Left kidney (tissue), 2 donors: ENCODE measurements around the gene WSB2. TPM values are rescaled to one million over a fixed set of nuclear protein-coding genes. Genes with fewer than 3 reads are reported as not detected.

Experiments
- DNase-seq: peaks from one replicate; pipeline ENCODE4 v3.0.0-alpha.2; 2013
- polyA plus RNA-seq: library from polyadenylated mRNA; unstranded; fragments of 120-200 nt; gene quantifications from one replicate; pipeline ENCODE4 v1.2.1, GENCODE V29; 2013; ENCODE audit not compliant: insufficient read length

Gene WSB2
- polyA plus RNA-seq, 1 donor, result 50.4 TPM

- DNase-seq, result no peak
These were observed 2.8 kb upstream of the WSB2 start for GRCh38 chr12:118063576-118064391.

- peak; percentile 46 for DNase-seq
These were observed 1.2 kb upstream of the WSB2 start for GRCh38 chr12:118061873-118062843.

GRCh38 chr12:118060301-118061010 lies 523 bp downstream of the WSB2 start:
- DNase-seq, result peak; percentile 17

- peak; percentile 10 for DNase-seq
These were observed 1.4 kb downstream of the WSB2 start for GRCh38 chr12:118059341-118060191.

GRCh38 chr12:118058881-118059280 lies 2.1 kb downstream of the WSB2 start:
- DNase-seq, result no peak

GRCh38 chr12:118058227-118058626 lies 2.8 kb downstream of the WSB2 start:
- no peak for DNase-seq

GRCh38 chr12:118055865-118056773 lies 4.9 kb downstream of the WSB2 start:
- no peak for DNase-seq

GRCh38 chr12:118055144-118055557 lies 5.8 kb downstream of the WSB2 start:
- peak; percentile 31 for DNase-seq

- DNase-seq, result no peak
These were observed 7.7 kb downstream of the WSB2 start for GRCh38 chr12:118053071-118053985.

- DNase-seq, result peak; percentile 12
These were observed 8.5 kb downstream of the WSB2 start for GRCh38 chr12:118052324-118053070.

GRCh38 chr12:118050972-118051910 lies 9.7 kb downstream of the WSB2 start:
- DNase-seq, result no peak

- DNase-seq, result no peak
These were observed 14.5 kb downstream of the WSB2 start for GRCh38 chr12:118046430-118046829.

GRCh38 chr12:118044577-118044976 lies 16.4 kb downstream of the WSB2 start:
- no peak for DNase-seq

GRCh38 chr12:118044075-118044474 lies 16.9 kb downstream of the WSB2 start:
- DNase-seq, result no peak

GRCh38 chr12:118042091-118042490 lies 18.9 kb downstream of the WSB2 start:
- no peak for DNase-seq

GRCh38 chr12:118038137-118038536 lies 22.8 kb downstream of the WSB2 start:
- DNase-seq, result no peak
